H1 (cell line): ENCODE results near the gene RASGRF1. TPM values are rescaled to one million over a fixed set of nuclear protein-coding genes. Genes with fewer than 3 reads are reported as not detected.

Experiments
- CTCF ChIA-PET: fragments of 300-600 bp; sonication (Branson Sonifier 250); formaldehyde crosslinking; loops from one replicate; lab custom pipeline; 2021; ENCODE audit not compliant: partially characterized antibody; lab: Charles Lee
- POLR2A ChIA-PET: fragments of 300-600 bp; sonication (Branson Sonifier 250); formaldehyde crosslinking; loops from one replicate; lab custom pipeline; 2021; ENCODE audit warnings: inconsistent platforms; ENCODE audit not compliant: partially characterized antibody; lab: Charles Lee
- DNase-seq, 2 experiments: peaks; one replicate each; pipeline versions ENCODE4 v3.0.0 to v3.0.0-alpha.2; 2010 to 2022; ENCODE audit warnings: low spot score in 2 of 2, low read depth in 1 of 2, mixed read lengths in 1 of 2
- FAIRE-seq: peaks from 2 replicates; lab custom pipeline; 2011; peaks lifted over from hg19 to GRCh38; lab: Jason Lieb, UNC
- H2AFZ ChIP-seq: 2 replicates; pipeline ENCODE4 v1.8.1; 2012; ENCODE audit warnings: low read length, inconsistent platforms
- H2AK5ac ChIP-seq: 2 replicates; pipeline ENCODE4 v1.6.1; 2013; ENCODE audit warnings: low read depth, low read length
- H2BK120ac ChIP-seq: replicated peaks from 2 replicates; pipeline ENCODE3; 2013; ENCODE audit warnings: low read depth, low read length, inconsistent platforms
- H2BK12ac ChIP-seq: 2 replicates; pipeline ENCODE4 v1.6.1; 2013; ENCODE audit warnings: low read depth, low read length
- H2BK15ac ChIP-seq: 2 replicates; pipeline ENCODE4 v1.6.1; 2013; ENCODE audit warnings: low read length
- H2BK20ac ChIP-seq: 2 replicates; pipeline ENCODE4 v1.6.1; 2013; ENCODE audit warnings: low read length
- H2BK5ac ChIP-seq: 2 replicates; pipeline ENCODE4 v1.6.1; 2013; ENCODE audit warnings: low read depth, low read length
- H3K14ac ChIP-seq: 2 replicates; pipeline ENCODE4 v1.6.1; 2013; ENCODE audit warnings: inconsistent platforms; ENCODE audit not compliant: insufficient read length
- H3K18ac ChIP-seq: 2 replicates; pipeline ENCODE4 v1.6.1; 2013; ENCODE audit warnings: low read length; ENCODE audit errors: extremely low read depth
- H3K23ac ChIP-seq: 2 replicates; pipeline ENCODE4 v1.6.1; 2013; ENCODE audit warnings: inconsistent platforms; ENCODE audit not compliant: insufficient read length
- H3K23me2 ChIP-seq: 2 replicates; pipeline ENCODE4 v1.6.1; 2013; ENCODE audit warnings: low read depth, low read length
- H3K27ac ChIP-seq: 2 replicates; pipeline ENCODE4 v1.6.1; 2011; ENCODE audit warnings: low read depth, low read length, inconsistent platforms
- H3K27me3 ChIP-seq, 4 experiments: replicated peaks in 1 of 4; 1 replicate in 1 of 4; 2 replicates in 3 of 4; pipeline versions ENCODE4 v1.6.1 to v1.8.1; 2011 to 2013; ENCODE audit warnings: low read length in 3 of 4, mild to moderate bottlenecking in 3 of 4, inconsistent platforms in 2 of 4, mixed read lengths in 2 of 4, moderate library complexity in 1 of 4; ENCODE audit not compliant: control insufficient read depth in 3 of 4, insufficient read depth in 3 of 4; ENCODE audit errors: extremely low read depth in 1 of 4
- H3K36me3 ChIP-seq, 4 experiments: 2 replicates each; pipeline versions ENCODE4 v1.6.1 to v1.8.1; 2011 to 2013; ENCODE audit warnings: mild to moderate bottlenecking in 4 of 4, low read length in 3 of 4, moderate library complexity in 2 of 4, control low read depth in 1 of 4, inconsistent platforms in 1 of 4; ENCODE audit not compliant: insufficient read depth in 4 of 4, control insufficient read depth in 2 of 4
- H3K4ac ChIP-seq: replicated peaks from 2 replicates; pipeline ENCODE3; 2013; ENCODE audit warnings: low read length, low read depth, mixed read lengths, inconsistent platforms; ENCODE audit not compliant: insufficient read length
- H3K4me1 ChIP-seq, 4 experiments: replicated peaks in 1 of 4; 1 replicate in 1 of 4; 2 replicates in 3 of 4; pipeline versions ENCODE4 v1.6.1 to v1.8.1; 2011 to 2013; ENCODE audit warnings: low read length in 3 of 4, inconsistent platforms in 2 of 4, mixed read lengths in 1 of 4; ENCODE audit not compliant: insufficient read depth in 4 of 4, control insufficient read depth in 3 of 4
- H3K4me2 ChIP-seq, 2 experiments: 2 replicates each; pipeline versions ENCODE4 v1.6.1 to v1.8.1; 2011 to 2013; ENCODE audit warnings: low read depth in 2 of 2, low read length in 2 of 2, control low read depth in 1 of 2, inconsistent platforms in 1 of 2, mild to moderate bottlenecking in 1 of 2; ENCODE audit not compliant: insufficient read depth in 1 of 2
- H3K4me3 ChIP-seq, 4 experiments: fragments of 200-600, 300-600 bp in 1 of 4; sonication (generic), shearing (Covaris generic), sonication (Bioruptor Twin) in 1 of 4; 2 replicates each; pipeline versions ENCODE4 v1.5.1 to v1.8.1; 2011 to 2016; ENCODE audit warnings: low read length in 4 of 4, low read depth in 3 of 4, control low read depth in 2 of 4, inconsistent platforms in 2 of 4, mild to moderate bottlenecking in 2 of 4, mixed read lengths in 1 of 4, moderate library complexity in 1 of 4; ENCODE audit not compliant: insufficient read depth in 2 of 4; ENCODE audit errors: extremely low read depth in 1 of 4
- H3K56ac ChIP-seq: replicated peaks from 2 replicates; pipeline ENCODE3; 2013; ENCODE audit warnings: low read depth, mild to moderate bottlenecking, mixed read lengths, low read length, inconsistent platforms; ENCODE audit not compliant: insufficient read length
- H3K79me1 ChIP-seq: 2 replicates; pipeline ENCODE4 v1.6.1; 2013; ENCODE audit warnings: low read depth, low read length, control low read depth
- H3K79me2 ChIP-seq, 2 experiments: 2 replicates each; pipeline versions ENCODE4 v1.6.1 to v1.8.1; 2012 to 2013; ENCODE audit warnings: low read length in 2 of 2, mild to moderate bottlenecking in 2 of 2, inconsistent platforms in 1 of 2; ENCODE audit not compliant: insufficient read depth in 2 of 2, control insufficient read depth in 1 of 2
- H3K9ac ChIP-seq, 4 experiments: replicated peaks in 1 of 4; 1 replicate in 1 of 4; 2 replicates in 3 of 4; pipeline versions ENCODE4 v1.6.1 to v1.8.1; 2011 to 2013; ENCODE audit warnings: low read depth in 3 of 4, low read length in 3 of 4, control low read depth in 2 of 4, mild to moderate bottlenecking in 2 of 4, moderate library complexity in 2 of 4, inconsistent platforms in 1 of 4; ENCODE audit errors: extremely low read depth in 1 of 4
- H3K9me3 ChIP-seq, 2 experiments: 2 replicates each; pipeline versions ENCODE4 v1.6.1 to v1.8.1; 2012 to 2013; ENCODE audit warnings: mild to moderate bottlenecking in 2 of 2, moderate library complexity in 2 of 2, control low read depth in 1 of 2, inconsistent platforms in 1 of 2, low read depth in 1 of 2, low read length in 1 of 2, mixed read lengths in 1 of 2; ENCODE audit not compliant: insufficient read depth in 2 of 2
- H4K20me1 ChIP-seq, 2 experiments: replicated peaks in 1 of 2; 2 replicates each; pipeline versions ENCODE3 to v1.8.1; 2011 to 2013; ENCODE audit warnings: inconsistent platforms in 2 of 2, low read length in 2 of 2, mild to moderate bottlenecking in 1 of 2; ENCODE audit not compliant: insufficient read depth in 2 of 2, control insufficient read depth in 1 of 2
- H4K5ac ChIP-seq: 2 replicates; pipeline ENCODE4 v1.6.1; 2013; ENCODE audit warnings: low read length, low read depth, mixed read lengths, inconsistent platforms; ENCODE audit not compliant: insufficient read length
- H4K8ac ChIP-seq: 2 replicates; pipeline ENCODE4 v1.8.0; 2013; ENCODE audit warnings: mild to moderate bottlenecking, moderate library complexity, low read length, inconsistent platforms; ENCODE audit not compliant: insufficient read depth; ENCODE audit errors: extremely low read depth
- H4K91ac ChIP-seq: replicated peaks from 2 replicates; pipeline ENCODE3; 2013; ENCODE audit warnings: low read length, mixed read lengths, inconsistent platforms; ENCODE audit not compliant: insufficient read length
- CREB1 ChIP-seq: IDR thresholded peaks from 2 replicates; pipeline ENCODE4 v1.6.1; 2012; ENCODE audit warnings: inconsistent platforms
- CTBP2 ChIP-seq: IDR thresholded peaks from 2 replicates; pipeline ENCODE4 v1.7.0; 2011; ENCODE audit warnings: borderline replicate concordance, mild to moderate bottlenecking, moderate library complexity, mixed read lengths, low read length; ENCODE audit not compliant: insufficient read depth, insufficient read length
- EGR1 ChIP-seq: IDR thresholded peaks from 2 replicates; pipeline ENCODE4 v1.6.1; 2011; ENCODE audit warnings: low read depth, low read length, borderline replicate concordance
- EZH2 ChIP-seq: fragments of 200-600 bp; sonication (generic); IDR thresholded peaks from 2 replicates; pipeline ENCODE4 v1.7.1; 2012; ENCODE audit warnings: low read depth, mild to moderate bottlenecking, moderate library complexity, low read length, inconsistent platforms; ENCODE audit not compliant: severe bottlenecking
- FOSL1 ChIP-seq: IDR thresholded peaks from 2 replicates; pipeline ENCODE4 v1.6.1; 2011; ENCODE audit warnings: mild to moderate bottlenecking, low read depth, low read length, moderate library complexity; ENCODE audit not compliant: insufficient read depth
- GTF2F1 ChIP-seq: IDR thresholded peaks from 2 replicates; pipeline ENCODE4 v1.6.1; 2012; ENCODE audit warnings: low read depth, low read length, improper control_type of control experiment, borderline replicate concordance
- JUND ChIP-seq: IDR thresholded peaks from 2 replicates; pipeline ENCODE4 v1.6.1; 2011; ENCODE audit warnings: mild to moderate bottlenecking, improper control_type of control experiment, low read length
- PHF8 ChIP-seq: fragments of 200-600 bp; sonication (generic); conservative IDR thresholded peaks from 2 replicates; pipeline ENCODE4 v1.7.1; 2012; ENCODE audit warnings: low read depth, mild to moderate bottlenecking, inconsistent platforms, low read length, moderate library complexity
- POLR2A ChIP-seq, 2 experiments: IDR thresholded peaks; 1 replicate in 1 of 2; 2 replicates in 1 of 2; pipeline ENCODE4 v1.6.1; 2011; ENCODE audit warnings: low read depth in 2 of 2, low read length in 2 of 2, mild to moderate bottlenecking in 2 of 2; ENCODE audit errors: control extremely low read depth in 1 of 2
- POLR2AphosphoS5 ChIP-seq: IDR thresholded peaks from 2 replicates; pipeline ENCODE4 v1.6.1; 2011; ENCODE audit warnings: low read depth, low read length
- SIN3A ChIP-seq, 2 experiments: IDR thresholded peaks in 1 of 2; conservative IDR thresholded peaks in 1 of 2; 2 replicates each; pipeline ENCODE4 v1.6.1; 2011 to 2012; ENCODE audit warnings: low read length in 2 of 2, improper control_type of control experiment in 1 of 2, low read depth in 1 of 2, mild to moderate bottlenecking in 1 of 2
- YY1 ChIP-seq: IDR thresholded peaks from 2 replicates; pipeline ENCODE4 v1.6.1; 2011; ENCODE audit warnings: low read depth, mild to moderate bottlenecking, low read length
- WGBS, 2 experiments: shearing (Covaris generic) in 1 of 2; methylation state at CpG; one replicate each; pipeline versions ENCODE4 v1.1.6 to v1.1.7; 2013 to 2015; ENCODE audit warnings: low lambda C conversion rate in 2 of 2, mixed read lengths in 2 of 2, inconsistent platforms in 1 of 2, low coverage in 1 of 2, missing lambda C conversion rate in 1 of 2; ENCODE audit not compliant: insufficient replicate concordance in 2 of 2, insufficient coverage in 1 of 2, insufficient read length in 1 of 2; ENCODE audit errors: extremely low coverage in 1 of 2, missing lambda C conversion rate in 1 of 2; 5-methylcytosine and 5-hydroxymethylcytosine counted together
- polyA plus RNA-seq, 7 experiments: library from polyadenylated mRNA; depleted of rRNA in 3 of 7; stranded (reverse) in 5 of 7; unstranded in 2 of 7; fragments of >200 nt in 5 of 7; fragments of 200-250 nt in 2 of 7; gene quantifications; 1 replicate in 5 of 7; 2 replicates in 1 of 7; 4 replicates in 1 of 7; pipeline versions ENCODE4 v1.2.1 to v1.2.3, GENCODE V29; 2011 to 2013; ENCODE audit warnings: missing spikeins in 2 of 7, mixed read lengths in 2 of 7
- total RNA-seq: library from RNA; stranded (reverse); fragmentation: NEBNext Ultra II Directional; extraction: Animal tissue kit (Norgen Biotek cat#: 25700); gene quantifications from 2 replicates; pipeline ENCODE4 v1.2.1, GENCODE V29; 2021
- TF ChIP-seq, protein P1 (sequence below): IDR thresholded peaks from 2 replicates; pipeline ENCODE4 v1.6.1; 2012; ENCODE audit warnings: low read length, inconsistent platforms

RASGRF1 gene
- total and polyA plus RNA-seq, 2 of the 8 experiments (the other 6 are each of a cell fraction or from before 2014, with no cell fraction given), result 0.42 to 0.67 TPM

DNA sequence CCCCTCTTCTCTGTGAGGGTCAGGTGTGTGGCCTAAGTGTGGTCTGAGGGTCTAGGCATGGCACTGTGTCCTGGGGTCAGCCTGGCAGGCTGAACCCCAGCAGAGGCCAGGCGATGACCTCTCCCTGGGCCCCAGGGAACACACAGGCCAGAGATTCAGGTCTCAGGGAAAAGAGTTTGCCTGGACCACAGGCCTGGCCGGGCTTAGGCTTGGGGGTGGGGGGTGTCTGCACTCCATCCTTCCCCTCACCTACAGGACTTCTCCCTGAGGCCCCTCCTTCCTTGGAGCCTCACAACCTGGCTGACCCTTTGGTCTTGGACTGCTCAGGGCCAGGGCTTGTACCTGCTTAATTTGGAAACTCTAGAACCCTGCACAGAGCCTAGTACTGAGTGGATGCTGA is 21.8 kb downstream of the RASGRF1 start:
- Histone ChIP-seq H3K79me1 (no peaks in the 10 kb centered on the region), H3K9me3 (no peaks in the 10 kb centered on the region), H2BK15ac (no peak overlapping the region), H4K20me1 (no peaks in the 10 kb centered on the region), H3K27ac (no peak overlapping the region), H3K27me3 (peaks cover 0 to 6% (median 1%) of the 10 kb centered on the region in 4 experiments; a peak in 3 of 7 replicates), H3K56ac (no peak overlapping the region), H3K79me2 (no peaks in the 10 kb centered on the region), H2BK120ac (no peak overlapping the region), H2BK20ac (no peak overlapping the region), H3K4ac (no peak overlapping the region), H4K5ac (no peak overlapping the region), H3K18ac (no peak overlapping the region), H3K23ac (no peak overlapping the region), H4K8ac (no peak overlapping the region), H2BK12ac (no peak overlapping the region), H3K36me3 (no peaks in the 10 kb centered on the region), H3K14ac (no peak overlapping the region), H3K4me1 (no peaks in the 10 kb centered on the region), H4K91ac (no peak overlapping the region), H3K4me2 (no peak overlapping the region), H3K23me2 (no peaks in the 10 kb centered on the region), H2AK5ac (no peak overlapping the region), H3K9ac (no peak overlapping the region), H3K4me3 (no peak overlapping the region), H2AFZ (no peak overlapping the region), H2BK5ac (no peak overlapping the region)
- POLR2A ChIA-PET, result no interaction called here
- 83% methylated on average over 2 of the region's 2 CpGs; no CpG with 5 or more reads in 1 of the 2 experiments for WGBS, 2 experiments
- CTCF ChIA-PET, result interaction anchor here (1.4 to 3.3 kb wide), 2 partner anchors 42 to 116 kb away, joined by 3 to 17 read pairs; no protein-coding TSS in a partner anchor
- FAIRE-seq, result no peak
- no peak for DNase-seq
- TF ChIP-seq JUND, result no peak
- no peak for TF ChIP-seq EGR1
- TF ChIP-seq SIN3A (conservative IDR thresholded peaks at IDR 0.05 in 1 of 2, IDR thresholded peaks at IDR 0.05 in 1 of 2; ENCODE audit: low read depth in 1 of 2, low read length in 2 of 2), result no peak
- no peak for TF ChIP-seq PHF8
- no peak for TF ChIP-seq EZH2
- TF ChIP-seq YY1, result no peak
- TF ChIP-seq POLR2A (IDR thresholded peaks at IDR 0.05; ENCODE audit: control extremely low read depth in 1 of 2, low read depth in 2 of 2, low read length in 2 of 2), result no peak
- TF ChIP-seq, protein P1, sequence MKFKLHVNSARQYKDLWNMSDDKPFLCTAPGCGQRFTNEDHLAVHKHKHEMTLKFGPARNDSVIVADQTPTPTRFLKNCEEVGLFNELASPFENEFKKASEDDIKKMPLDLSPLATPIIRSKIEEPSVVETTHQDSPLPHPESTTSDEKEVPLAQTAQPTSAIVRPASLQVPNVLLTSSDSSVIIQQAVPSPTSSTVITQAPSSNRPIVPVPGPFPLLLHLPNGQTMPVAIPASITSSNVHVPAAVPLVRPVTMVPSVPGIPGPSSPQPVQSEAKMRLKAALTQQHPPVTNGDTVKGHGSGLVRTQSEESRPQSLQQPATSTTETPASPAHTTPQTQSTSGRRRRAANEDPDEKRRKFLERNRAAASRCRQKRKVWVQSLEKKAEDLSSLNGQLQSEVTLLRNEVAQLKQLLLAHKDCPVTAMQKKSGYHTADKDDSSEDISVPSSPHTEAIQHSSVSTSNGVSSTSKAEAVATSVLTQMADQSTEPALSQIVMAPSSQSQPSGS, result no peak
- no peak for TF ChIP-seq GTF2F1
- no peak for TF ChIP-seq POLR2AphosphoS5
- no peak for TF ChIP-seq CREB1
- no peak for TF ChIP-seq FOSL1
- TF ChIP-seq CTBP2, result no peak
